SU-DHL-6 (cell line): Measurements from ENCODE around the gene SERTAD3.

Source experiments
- H2AFZ ChIP-seq: fragments of 200-600 bp; sonication (generic); 2 replicates; pipeline ENCODE4 v1.6.1; 2014; ENCODE audit warnings: low read depth, mild to moderate bottlenecking, moderate library complexity, mixed read lengths, antibody characterized with exemption, low read length; ENCODE audit not compliant: severe bottlenecking
- H3F3A ChIP-seq: fragments of 200-600 bp; shearing (Covaris generic); 2 replicates; pipeline ENCODE4 v1.6.0; 2016; ENCODE audit warnings: antibody characterized with exemption, mild to moderate bottlenecking; ENCODE audit not compliant: insufficient read depth
- H3K27ac ChIP-seq: fragments of 200-600 bp; sonication (generic); 2 replicates; pipeline ENCODE4 v1.5.1; 2016; ENCODE audit warnings: low read depth, mild to moderate bottlenecking, low read length, moderate library complexity, mixed read lengths
- H3K27me3 ChIP-seq: fragments of 200-600 bp; sonication (generic), shearing (Covaris generic); 2 replicates; pipeline ENCODE4 v1.6.0; 2014; ENCODE audit warnings: mild to moderate bottlenecking, low read length
- H3K36me3 ChIP-seq: fragments of 200-600 bp; sonication (generic); 2 replicates; pipeline ENCODE4 v1.6.1; 2014; ENCODE audit warnings: mild to moderate bottlenecking, low read length, mixed read lengths
- H3K4me2 ChIP-seq: fragments of 300-600, 200-600 bp; shearing (Covaris generic), sonication (generic); 2 replicates; pipeline ENCODE4 v1.6.0; 2014; ENCODE audit warnings: low read length, low read depth, mild to moderate bottlenecking; ENCODE audit not compliant: poor library complexity, severe bottlenecking
- H3K4me3 ChIP-seq: fragments of 200-600 bp; sonication (generic); 2 replicates; pipeline ENCODE4 v1.5.1; 2014; ENCODE audit warnings: antibody characterized with exemption, low read length, mild to moderate bottlenecking, mixed read lengths; ENCODE audit not compliant: insufficient read depth, poor library complexity, severe bottlenecking
- H3K79me2 ChIP-seq: fragments of 200-600 bp; sonication (generic); 2 replicates; pipeline ENCODE4 v1.6.1; 2014; ENCODE audit warnings: mild to moderate bottlenecking, low read length, moderate library complexity; ENCODE audit not compliant: insufficient read depth
- H3K9ac ChIP-seq: fragments of 200-600 bp; sonication (generic); 2 replicates; pipeline ENCODE4 v1.7.0; 2014; ENCODE audit warnings: mild to moderate bottlenecking, low read length
- H3K9me2 ChIP-seq: fragments of 200-600 bp; sonication (generic); replicated peaks from 2 replicates; pipeline ENCODE4 v1.6.1; 2014; ENCODE audit warnings: low read length; ENCODE audit not compliant: insufficient read depth
- H3K9me3 ChIP-seq: fragments of 200-600 bp; sonication (generic); 2 replicates; pipeline ENCODE4 v1.6.1; 2014; ENCODE audit warnings: low read length, mixed read lengths; ENCODE audit not compliant: insufficient read depth
- H4K20me1 ChIP-seq: fragments of 200-600 bp; sonication (generic); 2 replicates; pipeline ENCODE4 v1.6.1; 2014; ENCODE audit warnings: low read depth, mild to moderate bottlenecking, antibody characterized with exemption, low read length, moderate library complexity, mixed read lengths
- EZH2phosphoT487 ChIP-seq: fragments of 200-600 bp; sonication (generic), shearing (Covaris generic); conservative IDR thresholded peaks from 2 replicates; pipeline ENCODE4 v1.6.1; 2018; ENCODE audit warnings: mild to moderate bottlenecking, antibody characterized with exemption, low read length, moderate library complexity, mixed read lengths
- TF ChIP-seq, protein P1 (sequence below): fragments of 200-600 bp; sonication (generic); IDR thresholded peaks from one replicate; pipeline ENCODE4 v1.5.1; 2017; ENCODE audit warnings: antibody characterized with exemption, mild to moderate bottlenecking, low read length, moderate library complexity; ENCODE audit not compliant: insufficient read depth, poor library complexity, severe bottlenecking

SERTAD3 gene

DNA sequence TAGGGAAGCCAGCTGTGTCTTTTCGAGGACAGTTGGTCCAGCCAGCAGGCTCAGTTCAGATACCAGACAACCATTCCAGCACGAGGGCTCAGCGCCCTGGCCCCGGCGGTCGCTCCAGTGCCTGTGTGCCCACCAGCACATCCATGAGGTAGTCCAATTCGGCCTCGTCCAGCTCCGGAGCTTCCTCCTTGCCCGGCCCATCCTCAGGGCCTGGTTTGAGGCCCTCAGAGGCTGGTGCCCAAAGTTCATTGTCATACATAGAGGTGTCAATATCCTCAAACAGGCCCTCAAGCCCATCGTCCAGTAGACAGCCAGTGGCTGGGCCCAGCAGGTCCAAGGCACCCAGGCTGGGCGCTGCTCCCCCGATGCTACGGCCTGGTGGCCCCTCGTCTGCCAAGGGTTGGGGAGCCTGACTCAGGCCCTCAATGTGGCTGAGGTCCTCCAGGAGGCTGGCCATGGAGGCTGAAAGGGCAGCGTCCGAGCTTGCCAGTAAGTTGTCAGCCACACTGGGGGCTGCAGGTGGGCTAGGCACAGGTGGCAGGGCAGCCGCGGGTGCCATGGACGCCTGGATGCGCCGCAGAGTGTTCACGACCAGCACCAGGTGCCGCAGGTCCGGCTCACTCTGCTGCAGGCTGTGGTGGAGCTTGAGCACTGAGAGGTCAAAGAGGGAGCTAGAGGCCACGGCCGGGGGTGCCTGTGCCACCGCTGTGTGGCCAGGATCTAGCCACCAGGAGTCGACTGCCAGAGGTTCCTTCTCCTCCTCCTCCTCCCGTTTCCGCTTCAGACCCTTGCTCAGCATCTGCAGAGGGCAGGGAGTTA lies 21.2 kb downstream of the SERTAD3 start:
- no peak overlapping the region for H3K4me2 ChIP-seq
- no peak overlapping the region for H3K4me3 ChIP-seq
- H3K27ac ChIP-seq = no peak overlapping the region
- no peaks in the 10 kb centered on the region for H4K20me1 ChIP-seq
- H3K36me3 ChIP-seq = no peaks in the 10 kb centered on the region
- H3K9ac ChIP-seq = no peak overlapping the region
- peaks cover 8% of the 10 kb centered on the region; the same call in 1 of the 2 replicates for H3F3A ChIP-seq
- H2AFZ ChIP-seq = no peak overlapping the region
- TF ChIP-seq, protein P1, sequence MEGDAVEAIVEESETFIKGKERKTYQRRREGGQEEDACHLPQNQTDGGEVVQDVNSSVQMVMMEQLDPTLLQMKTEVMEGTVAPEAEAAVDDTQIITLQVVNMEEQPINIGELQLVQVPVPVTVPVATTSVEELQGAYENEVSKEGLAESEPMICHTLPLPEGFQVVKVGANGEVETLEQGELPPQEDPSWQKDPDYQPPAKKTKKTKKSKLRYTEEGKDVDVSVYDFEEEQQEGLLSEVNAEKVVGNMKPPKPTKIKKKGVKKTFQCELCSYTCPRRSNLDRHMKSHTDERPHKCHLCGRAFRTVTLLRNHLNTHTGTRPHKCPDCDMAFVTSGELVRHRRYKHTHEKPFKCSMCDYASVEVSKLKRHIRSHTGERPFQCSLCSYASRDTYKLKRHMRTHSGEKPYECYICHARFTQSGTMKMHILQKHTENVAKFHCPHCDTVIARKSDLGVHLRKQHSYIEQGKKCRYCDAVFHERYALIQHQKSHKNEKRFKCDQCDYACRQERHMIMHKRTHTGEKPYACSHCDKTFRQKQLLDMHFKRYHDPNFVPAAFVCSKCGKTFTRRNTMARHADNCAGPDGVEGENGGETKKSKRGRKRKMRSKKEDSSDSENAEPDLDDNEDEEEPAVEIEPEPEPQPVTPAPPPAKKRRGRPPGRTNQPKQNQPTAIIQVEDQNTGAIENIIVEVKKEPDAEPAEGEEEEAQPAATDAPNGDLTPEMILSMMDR = no peak
- TF ChIP-seq EZH2phosphoT487 = no peak
- no peaks in the 10 kb centered on the region for H3K27me3 ChIP-seq
- H3K9me3 ChIP-seq = no peaks in the 10 kb centered on the region
- no peaks in the 10 kb centered on the region for H3K79me2 ChIP-seq
- no peaks in the 10 kb centered on the region for H3K9me2 ChIP-seq

DNA sequence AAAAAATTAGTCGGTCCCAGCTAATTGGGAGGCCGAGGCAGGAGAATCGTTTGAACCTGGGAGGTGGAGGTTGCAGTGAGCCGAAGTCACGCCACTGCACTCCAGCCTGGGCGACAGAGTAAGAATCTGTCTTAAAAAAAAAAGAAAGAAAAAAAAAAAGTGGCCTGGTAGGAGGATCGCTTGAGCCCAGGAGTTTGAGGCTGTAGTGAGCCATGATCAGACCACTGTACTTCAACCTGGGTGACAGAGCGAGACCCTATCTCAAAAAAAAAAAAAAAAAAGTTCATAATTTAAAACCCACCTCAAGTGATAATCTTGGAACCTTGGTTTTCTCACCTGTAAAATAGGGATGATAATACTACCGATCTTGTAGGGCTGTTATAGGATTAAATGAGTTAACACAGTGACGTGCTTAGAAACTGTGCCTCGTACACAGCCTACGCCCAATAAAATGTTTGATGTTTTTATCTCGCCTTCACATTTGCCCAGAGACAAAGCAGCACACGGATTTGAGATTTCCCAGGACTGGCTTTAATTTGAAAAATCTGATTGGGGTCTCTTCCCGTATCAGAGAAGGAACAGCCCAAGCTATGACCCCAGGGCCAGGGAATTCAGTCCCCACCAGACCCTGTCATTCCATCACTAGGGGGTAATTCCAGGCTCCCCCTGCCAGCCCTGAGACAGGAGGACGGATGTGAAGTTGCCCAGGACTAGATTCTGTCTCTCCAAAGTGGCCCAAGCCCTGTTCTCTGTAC lies 22.0 kb downstream of the SERTAD3 start:
- Histone ChIP-seq H3K79me2 (no peaks in the 10 kb centered on the region), H3K9ac (no peak overlapping the region), H3K9me2 (no peaks in the 10 kb centered on the region), H3K27ac (no peak overlapping the region), H4K20me1 (no peaks in the 10 kb centered on the region), H2AFZ (no peak overlapping the region), H3K9me3 (no peaks in the 10 kb centered on the region), H3K4me3 (no peak overlapping the region), H3K27me3 (no peaks in the 10 kb centered on the region), H3K4me2 (no peak overlapping the region), H3F3A (peaks cover 8% of the 10 kb centered on the region; the same call in 1 of the 2 replicates), H3K36me3 (no peaks in the 10 kb centered on the region)
- TF ChIP-seq, protein P1 = no peak
- TF ChIP-seq EZH2phosphoT487 = no peak

DNA sequence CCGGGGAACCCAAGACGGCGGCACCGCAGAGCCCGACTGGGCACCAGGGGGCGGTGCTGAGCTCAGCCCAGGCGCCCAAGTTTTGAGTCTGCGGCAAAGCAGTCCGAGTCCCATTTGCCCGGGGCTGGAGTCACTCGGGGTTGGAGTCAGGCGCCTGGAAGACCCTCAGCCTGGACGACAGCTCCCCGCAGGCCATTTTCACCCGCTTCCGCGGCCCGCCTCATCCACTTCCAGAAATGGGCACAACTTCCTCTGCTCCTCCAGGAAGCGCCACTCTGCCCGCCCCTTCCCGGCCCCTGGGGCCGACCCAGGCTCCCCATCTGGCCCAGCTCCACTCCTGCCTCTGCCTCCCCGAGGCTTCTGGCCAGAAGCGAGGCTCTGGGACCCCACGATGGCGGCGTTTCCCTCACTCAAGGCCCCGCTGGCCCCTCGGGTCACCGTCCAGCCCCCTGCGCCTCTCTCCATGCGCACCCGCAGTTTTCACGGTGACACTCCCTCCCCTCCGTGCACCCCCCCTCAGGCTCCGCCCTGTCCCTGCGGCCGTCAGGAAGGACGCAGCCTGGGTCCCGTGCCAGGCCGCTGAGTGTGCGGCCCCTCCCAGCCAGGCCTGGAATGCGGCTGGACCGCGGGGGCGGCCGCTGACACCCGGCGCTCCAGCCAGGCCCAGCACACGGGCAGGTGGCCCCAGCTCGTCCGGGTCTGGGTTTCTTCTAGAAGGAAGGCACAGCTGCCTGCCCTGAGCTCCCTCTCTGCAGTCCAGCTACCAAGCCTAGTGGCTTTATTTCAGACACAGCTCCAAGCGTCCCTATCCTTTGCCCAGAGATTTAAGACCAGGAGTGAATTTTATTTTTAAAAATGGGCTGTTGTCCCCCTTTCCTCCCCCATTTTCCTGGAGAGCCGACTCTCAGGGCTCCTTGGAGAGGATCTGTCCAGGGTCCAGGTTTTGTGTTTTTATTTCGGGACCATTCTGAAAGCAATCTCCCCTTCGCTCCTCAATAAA lies 23.1 kb downstream of the SERTAD3 start:
- no peaks in the 10 kb centered on the region for H3K27me3 ChIP-seq
- no peaks in the 10 kb centered on the region for H3K36me3 ChIP-seq
- H2AFZ ChIP-seq = peak overlapping the region; percentile 94
- peak overlapping the region; percentile 64 for H3K4me3 ChIP-seq
- H3K79me2 ChIP-seq = no peaks in the 10 kb centered on the region
- H4K20me1 ChIP-seq = no peaks in the 10 kb centered on the region
- peak overlapping the region; percentile 67 for H3K9ac ChIP-seq
- no peak for TF ChIP-seq EZH2phosphoT487
- TF ChIP-seq, protein P1 = peak; percentile 81
- no peaks in the 10 kb centered on the region for H3K9me2 ChIP-seq
- H3K9me3 ChIP-seq = no peaks in the 10 kb centered on the region
- H3K4me2 ChIP-seq = peak overlapping the region; percentile 84
- H3K27ac ChIP-seq = peak overlapping the region; percentile 56
- peaks cover 8% of the 10 kb centered on the region; the same call in 1 of the 2 replicates for H3F3A ChIP-seq
